Measurements from ENCODE around the gene PDE6G.
A peak's percentile ranks its signal among the peaks of the same experiment; 100 is the strongest.

The PDE6G gene

GRCh38 chr17:81609541-81610311, 46.6 kb downstream of the PDE6G start:
- POLR2A ChIA-PET (ENCODE audit: low non-redundant PET) = no interaction called here
- no peak for TF ChIP-seq CTCF (conservative IDR thresholded peaks at IDR 0.05; ENCODE audit: low read depth)
- no peak for DNase-seq (ENCODE audit: low spot score)
- peak overlapping the region; percentile 6 for H3K27ac ChIP-seq
- CTCF ChIA-PET = no interaction called here

DNA sequence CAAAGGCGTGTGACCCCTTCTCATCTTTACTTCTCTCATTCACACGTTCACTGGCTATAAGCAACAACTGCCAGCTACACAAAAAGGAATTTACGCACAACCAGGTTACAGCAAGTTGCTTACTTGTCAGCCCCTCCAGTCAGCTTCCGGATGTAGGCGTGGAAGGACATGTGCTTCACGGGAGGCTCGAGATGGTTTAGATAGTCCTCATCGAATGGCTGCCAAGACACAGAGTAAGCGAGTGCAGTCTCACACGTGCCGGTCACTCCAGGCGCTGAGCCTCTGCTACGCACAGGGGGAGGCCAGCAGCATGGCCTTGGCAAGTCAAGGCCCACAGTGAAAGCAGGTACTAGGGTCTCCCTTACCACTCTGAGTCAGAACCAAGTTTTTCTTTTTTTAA, 47.7 kb downstream of the PDE6G start:
- POLR2A ChIA-PET (ENCODE audit: low non-redundant PET) = interaction anchor here (0.7 kb wide), 1 partner anchor 45 kb away, joined by 4 read pairs; no protein-coding TSS in a partner anchor
- no peak for TF ChIP-seq CTCF (conservative IDR thresholded peaks at IDR 0.05; ENCODE audit: low read depth)
- H3K27ac ChIP-seq = peak overlapping the region; percentile 4
- CTCF ChIA-PET = interaction anchor here (0.5 kb wide), 1 partner anchor 90 kb away, joined by 3 read pairs; no protein-coding TSS in a partner anchor
- no peak for DNase-seq (ENCODE audit: low spot score)

- TF ChIP-seq CTCF (conservative IDR thresholded peaks at IDR 0.05; ENCODE audit: low read depth) = no peak
- ChIA-PET POLR2A (ENCODE audit: low non-redundant PET) (interaction anchor here (0.7 kb wide), 1 partner anchor 44 kb away, joined by 4 read pairs; no protein-coding TSS in a partner anchor), CTCF (interaction anchor here (0.5 kb wide), 1 partner anchor 89 kb away, joined by 3 read pairs; no protein-coding TSS in a partner anchor)
- DNase-seq (ENCODE audit: low spot score) = no peak
- H3K27ac ChIP-seq = peak overlapping the region; percentile 50
Measured at GRCh38 chr17:81608082-81608481, 48.3 kb downstream of the PDE6G start.

- H3K27ac ChIP-seq = no peak overlapping the region
- ChIA-PET CTCF (no interaction called here), POLR2A (ENCODE audit: low non-redundant PET) (interaction anchor here (0.7 kb wide), 1 partner anchor 30 kb away, joined by 4 read pairs; no protein-coding TSS in a partner anchor)
- TF ChIP-seq CTCF (conservative IDR thresholded peaks at IDR 0.05; ENCODE audit: low read depth) = no peak
- no peak for DNase-seq (ENCODE audit: low spot score)
Measured at GRCh38 chr17:81607431-81607830, 48.9 kb downstream of the PDE6G start.

DNA sequence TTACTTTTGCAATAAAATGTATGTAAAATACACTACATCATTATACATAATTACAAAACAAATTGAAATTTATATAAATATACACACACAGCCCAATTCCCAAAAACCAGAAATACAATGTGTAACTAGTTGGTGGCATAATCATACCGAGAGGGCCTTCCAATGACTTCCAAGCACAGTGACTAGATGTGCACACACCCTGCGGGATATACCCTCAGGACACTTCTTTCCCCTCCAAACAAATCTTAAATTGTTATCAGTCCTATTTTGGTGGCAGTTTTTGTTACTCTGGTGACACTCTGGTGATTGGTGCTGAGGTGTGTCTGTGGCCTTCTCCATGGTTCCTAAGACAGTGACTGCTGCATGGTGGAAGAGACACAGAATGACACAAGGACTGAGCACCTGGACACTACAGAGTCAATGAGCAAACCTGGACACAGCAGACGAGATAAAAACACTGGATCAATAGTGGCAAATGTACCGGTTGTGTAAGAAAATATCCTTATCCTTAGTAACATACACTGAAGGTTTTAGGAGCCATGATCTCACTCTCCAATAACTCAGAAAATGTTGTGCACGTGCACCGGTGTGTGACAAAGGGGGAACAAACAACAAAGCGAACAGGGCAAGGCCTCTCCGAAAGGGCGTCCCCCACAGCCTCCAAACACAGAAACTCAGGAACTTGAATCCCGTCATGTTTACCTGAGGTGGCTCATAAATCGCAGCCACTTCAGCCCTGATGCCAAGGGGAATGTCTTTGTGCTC, 52.3 kb downstream of the PDE6G start:
- no peak for TF ChIP-seq CTCF (conservative IDR thresholded peaks at IDR 0.05; ENCODE audit: low read depth)
- ChIA-PET CTCF (interaction anchor here (0.6 kb wide), 1 partner anchor 11 kb away, joined by 3 read pairs; no protein-coding TSS in a partner anchor), POLR2A (ENCODE audit: low non-redundant PET) (no interaction called here)
- H3K27ac ChIP-seq = no peak overlapping the region
- no peak for DNase-seq (ENCODE audit: low spot score)

DNA sequence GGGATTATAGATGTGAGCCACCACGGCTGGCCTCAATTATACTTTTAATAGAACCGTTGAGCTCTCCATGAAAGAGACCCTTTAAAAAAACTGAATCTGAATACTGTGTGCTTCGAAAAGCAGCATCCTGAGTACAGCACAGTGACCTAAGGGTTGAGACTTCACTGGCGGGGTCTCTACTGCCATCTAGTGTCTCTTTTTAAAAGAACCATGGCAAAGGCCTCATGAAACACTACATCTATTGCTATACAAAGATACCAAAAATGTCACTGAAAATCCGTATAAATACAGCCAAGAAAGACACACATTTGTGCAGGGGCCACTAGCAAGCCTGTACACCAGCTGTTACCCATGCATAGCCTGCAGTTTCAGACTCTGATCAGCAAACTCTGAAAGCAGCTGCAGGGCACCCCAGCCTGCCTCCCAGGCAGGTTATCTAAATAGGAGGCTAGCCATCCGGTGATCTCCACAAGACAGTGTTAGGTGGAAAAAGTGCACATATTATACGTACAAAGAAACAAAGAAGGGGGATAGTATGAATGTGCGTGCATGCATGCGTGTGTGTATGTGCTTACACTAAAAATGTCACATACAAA, 54.7 kb downstream of the PDE6G start:
- peak; percentile 67 for DNase-seq (ENCODE audit: low spot score)
- no peak overlapping the region for H3K27ac ChIP-seq
- TF ChIP-seq CTCF (conservative IDR thresholded peaks at IDR 0.05; ENCODE audit: low read depth) = peak; percentile 94
- ChIA-PET CTCF (interaction anchor here (0.6 to 2.1 kb wide), 11 partner anchors 12 to 169 kb away, joined by 3 to 9 read pairs (median 3); no protein-coding TSS in a partner anchor), POLR2A (ENCODE audit: low non-redundant PET) (interaction anchor here (0.6 kb wide), 1 partner anchor 83 kb away, joined by 3 read pairs; no protein-coding TSS in a partner anchor)
